HG02642 (cell line): ENCODE data around the gene EIF2AK2.

Source experiments
- ATAC-seq: cut with Tn5 transposase; IDR thresholded peaks from one replicate; pipeline ENCODE4 v1.9.1; 2021; ENCODE audit warnings: mild to moderate bottlenecking; ENCODE audit not compliant: unreplicated experiment, poor library complexity

Gene EIF2AK2

GRCh38 chr2:37173741-37174140 is 17.0 kb upstream of the EIF2AK2 start:
- no peak for ATAC-seq

- ATAC-seq: no peak
Observed at GRCh38 chr2:37171624-37171950, 14.8 kb upstream of the EIF2AK2 start.

DNA sequence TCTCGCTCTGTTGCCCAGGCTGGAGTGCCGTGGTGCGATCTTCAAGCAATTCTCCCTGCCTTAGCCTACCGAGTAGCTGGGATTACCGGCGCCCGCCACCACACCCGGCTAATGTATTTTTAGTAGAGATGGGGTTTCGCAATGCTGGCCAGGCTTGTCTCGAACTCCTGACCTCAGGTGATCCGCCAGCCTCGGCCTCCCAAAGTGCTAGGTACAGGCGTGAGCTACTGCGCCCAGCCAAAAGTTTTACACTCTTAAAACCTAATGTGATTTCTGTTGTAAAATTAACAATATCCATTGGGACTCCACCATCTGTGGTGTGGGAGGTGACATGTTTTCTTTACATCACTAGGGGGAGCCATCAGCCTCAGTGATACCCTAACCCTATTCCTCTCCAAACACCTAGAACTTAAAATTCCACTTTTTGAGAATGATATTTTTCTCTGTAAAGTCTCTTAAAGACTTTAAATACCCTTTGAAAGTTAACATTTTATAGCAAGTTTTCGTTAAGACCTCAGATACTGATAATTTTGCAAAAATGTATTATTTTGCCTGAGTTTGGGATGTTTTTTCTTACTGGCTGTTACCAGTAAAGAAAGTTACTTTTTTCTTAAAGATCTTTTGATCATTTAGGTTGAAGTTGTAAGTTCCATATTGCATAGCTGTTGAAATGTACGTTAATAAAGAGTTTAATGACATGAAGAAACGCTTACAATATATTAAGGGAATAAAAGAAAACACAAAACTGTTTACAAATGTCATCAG is 11.6 kb upstream of the EIF2AK2 start:
- ATAC-seq: no peak

DNA sequence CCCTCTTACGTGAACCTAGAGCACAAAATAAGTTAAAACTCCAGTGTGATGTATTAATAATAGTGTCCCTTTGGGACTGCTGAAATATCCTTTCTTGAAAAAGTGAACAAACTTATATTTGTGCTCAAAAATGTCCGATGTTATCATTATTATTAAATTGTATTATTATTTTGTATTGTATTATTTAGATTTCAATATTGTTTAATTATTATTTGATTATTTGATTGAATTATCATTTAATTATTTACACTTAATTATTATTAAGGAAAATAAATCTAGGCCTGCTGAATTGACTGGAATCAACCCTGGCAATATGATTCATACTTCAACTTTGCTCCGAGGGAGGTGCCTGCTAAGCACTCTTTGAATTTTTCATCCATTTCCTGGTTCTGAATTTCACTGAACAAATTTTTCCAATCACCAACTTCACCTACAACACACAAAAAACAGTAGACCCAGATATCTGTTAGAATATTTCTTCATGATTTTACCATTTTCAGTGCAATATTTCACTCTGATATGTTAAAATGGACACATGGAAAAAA is 10.9 kb upstream of the EIF2AK2 start:
- no peak for ATAC-seq

DNA sequence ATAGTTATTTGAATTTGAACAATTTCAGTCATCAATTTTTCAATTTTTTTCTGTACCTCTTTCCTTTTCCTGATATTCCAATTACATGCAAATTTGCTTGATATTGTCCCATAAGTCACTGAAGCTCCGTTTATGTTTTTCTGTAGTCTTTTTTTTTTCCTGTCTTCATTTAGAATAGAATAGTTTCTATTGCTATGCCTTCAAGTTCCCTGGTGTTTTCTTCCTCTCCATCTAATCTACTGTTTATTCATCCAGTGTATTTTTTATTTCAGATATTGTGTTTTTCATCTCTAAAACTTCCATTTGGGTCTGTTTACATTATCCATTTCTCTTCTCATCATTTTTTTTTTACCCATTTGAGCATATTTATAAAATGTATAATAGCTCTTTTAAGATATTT is 8.0 kb upstream of the EIF2AK2 start:
- no peak for ATAC-seq

DNA sequence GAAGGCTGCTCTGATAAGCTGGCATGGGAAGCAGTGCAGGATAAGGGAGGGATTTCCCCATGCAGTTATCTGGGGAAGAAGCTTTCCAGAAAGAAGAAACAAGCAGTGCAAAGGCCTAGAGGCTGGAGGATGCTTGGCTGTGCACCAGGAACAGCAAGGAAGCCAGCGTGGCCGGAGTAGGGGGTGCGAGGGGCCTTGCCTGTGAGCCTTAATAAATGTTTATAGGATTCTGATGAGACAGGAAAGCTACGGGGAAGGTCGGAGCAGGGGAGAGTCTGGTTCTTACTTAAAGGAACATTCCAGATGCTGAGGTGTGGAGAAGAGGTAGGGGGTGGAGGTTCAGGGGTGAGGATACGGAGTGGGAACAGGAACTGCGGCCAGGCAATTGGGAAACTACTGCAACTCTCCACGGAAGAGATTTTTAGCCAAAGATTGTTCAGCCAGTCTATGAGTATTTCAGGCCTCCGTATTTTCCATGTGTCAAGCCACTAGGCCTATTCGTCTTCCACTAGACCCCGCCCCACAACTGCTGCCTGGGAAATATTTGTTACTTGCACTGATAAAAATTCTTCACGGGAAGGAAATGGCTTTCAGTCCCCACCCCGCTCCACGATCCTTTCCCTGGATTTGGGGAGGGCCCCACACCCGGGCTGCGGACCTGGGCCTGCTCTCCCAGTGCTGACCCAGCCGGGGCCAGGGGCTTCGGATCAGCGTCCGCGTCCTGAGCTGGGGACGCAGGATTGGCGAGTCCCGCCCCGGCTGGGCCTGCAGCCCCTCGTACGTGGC is 516 bp downstream of the EIF2AK2 start:
- ATAC-seq: peak; percentile 28

- no peak for ATAC-seq
Observed at GRCh38 chr2:37154785-37155184, 2.0 kb downstream of the EIF2AK2 start.

DNA sequence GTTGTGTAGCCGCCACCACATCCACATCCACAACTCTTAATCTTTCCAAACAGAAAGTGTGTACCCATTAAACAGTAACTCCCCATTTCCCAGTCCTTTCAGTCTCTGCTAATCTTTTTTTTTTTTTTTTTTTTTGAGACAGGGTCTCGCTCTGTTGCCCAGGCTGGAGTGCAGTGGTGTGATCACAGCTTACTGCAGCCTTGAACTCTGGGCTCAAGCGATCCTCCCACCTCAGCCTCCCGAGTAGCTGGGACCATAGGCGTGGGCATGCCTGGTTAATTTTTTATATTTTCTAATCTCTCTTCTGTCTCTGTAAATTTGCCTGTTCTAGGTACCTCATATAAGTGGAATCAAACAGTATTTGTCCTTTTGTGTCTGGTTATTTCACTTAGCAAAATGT is 3.6 kb downstream of the EIF2AK2 start:
- no peak for ATAC-seq

- ATAC-seq: no peak
Observed at GRCh38 chr2:37149626-37150322, 7.0 kb downstream of the EIF2AK2 start.

DNA sequence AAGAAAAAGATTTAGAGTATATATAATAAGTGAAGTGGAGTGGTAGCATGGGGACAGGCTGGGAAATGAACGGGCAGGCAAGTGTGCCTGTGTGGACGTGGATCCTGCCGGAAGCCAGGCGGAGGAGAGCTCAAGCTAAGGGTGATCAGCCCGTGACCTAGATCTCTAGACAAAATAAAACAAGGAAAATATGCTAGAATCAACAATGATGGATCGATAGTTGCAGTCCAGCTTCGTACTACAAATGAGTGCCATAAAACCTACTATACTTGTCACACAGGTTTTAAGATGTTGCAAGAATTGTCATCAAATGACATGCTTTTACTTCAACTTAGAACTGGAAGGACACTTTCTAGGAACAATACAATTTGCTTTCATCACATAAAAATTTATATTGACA is 8.5 kb downstream of the EIF2AK2 start:
- ATAC-seq: no peak

GRCh38 chr2:37146062-37146461 is 10.7 kb downstream of the EIF2AK2 start:
- ATAC-seq: no peak

- ATAC-seq: no peak
Observed at GRCh38 chr2:37143974-37144373, 12.8 kb downstream of the EIF2AK2 start.

DNA sequence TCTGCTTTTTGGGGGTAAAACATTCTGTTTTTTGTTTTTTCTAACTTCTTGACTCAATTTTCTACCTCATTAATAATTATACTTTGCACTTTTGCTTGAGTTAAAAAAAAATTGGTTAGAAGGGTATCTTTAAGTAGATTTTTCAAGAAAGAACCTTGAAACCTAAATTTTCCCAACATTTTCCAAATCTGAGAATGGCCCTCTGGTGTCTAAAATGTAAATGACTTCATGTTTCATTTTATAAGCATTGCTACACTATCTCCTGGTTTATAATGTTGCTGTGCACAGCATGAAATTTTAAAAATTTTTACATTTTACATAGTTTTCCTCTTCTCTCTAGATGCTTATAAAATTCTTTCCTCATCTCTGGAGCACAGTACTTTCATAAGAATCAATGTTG is 14.2 kb downstream of the EIF2AK2 start:
- ATAC-seq: no peak

DNA sequence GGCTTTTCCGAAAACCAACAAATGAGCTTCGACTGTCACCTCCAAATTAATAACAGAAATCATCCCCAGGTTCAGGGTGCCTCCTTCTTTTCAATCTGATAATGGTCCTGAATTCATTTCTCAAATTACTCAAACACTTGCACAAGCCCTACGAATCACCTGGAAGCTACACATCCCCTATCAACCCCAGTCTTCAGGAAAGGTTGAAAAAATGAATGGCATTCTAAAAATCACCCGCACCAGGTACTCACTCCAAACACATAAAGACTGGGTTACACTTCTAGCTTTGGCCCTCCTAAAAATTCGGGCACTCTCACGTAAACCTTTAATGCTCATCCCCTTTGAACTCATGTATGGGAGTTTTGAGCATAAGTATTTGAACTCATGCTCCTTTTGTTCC is 23.9 kb downstream of the EIF2AK2 start:
- no peak for ATAC-seq

GRCh38 chr2:37125416-37125815 is 31.4 kb downstream of the EIF2AK2 start:
- no peak for ATAC-seq

DNA sequence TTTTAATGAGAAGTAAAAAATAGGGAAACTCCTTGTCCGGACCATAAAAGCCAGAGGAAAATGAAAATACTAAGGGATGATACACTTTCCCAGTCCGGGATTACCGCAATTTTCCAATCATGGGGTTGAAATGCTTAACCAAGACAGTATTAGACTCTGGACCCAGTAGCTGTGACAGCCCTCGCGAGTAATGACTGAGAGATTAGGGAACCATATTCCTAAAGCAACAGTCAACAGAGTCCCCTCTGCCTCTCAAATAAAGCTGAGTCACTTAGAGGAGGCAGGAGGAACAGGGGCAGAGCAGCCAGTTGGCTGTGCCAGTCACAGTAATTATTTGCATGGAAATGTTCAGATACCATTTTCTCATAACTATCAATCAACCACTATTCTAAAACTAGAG is 37.6 kb downstream of the EIF2AK2 start:
- no peak for ATAC-seq

GRCh38 chr2:37117566-37117965 is 39.2 kb downstream of the EIF2AK2 start:
- no peak for ATAC-seq

GRCh38 chr2:37111958-37112357 is 44.8 kb downstream of the EIF2AK2 start:
- no peak for ATAC-seq

GRCh38 chr2:37110306-37111212 is 46.2 kb downstream of the EIF2AK2 start:
- no peak for ATAC-seq

GRCh38 chr2:37109523-37109922 is 47.3 kb downstream of the EIF2AK2 start:
- no peak for ATAC-seq
